OCI-LY3 (cell line): ENCODE measurements around the gene PARP1.

ENCODE experiments used
- H2AFZ ChIP-seq: fragments of 200-600, 300-600 bp; shearing (Covaris generic); 2 replicates; pipeline ENCODE4 v1.6.0; 2014; ENCODE audit warnings: antibody characterized with exemption, low read depth, low read length
- H3K27ac ChIP-seq: fragments of 200-600, 300-600 bp; sonication (generic); 2 replicates; pipeline ENCODE4 v1.5.1; 2014; ENCODE audit warnings: mild to moderate bottlenecking, low read length, moderate library complexity, mixed read lengths
- H3K27me3 ChIP-seq: fragments of 200-600, 300-600 bp; sonication (generic); 2 replicates; pipeline ENCODE4 v1.6.1; 2014; ENCODE audit warnings: low read depth, low read length, mixed read lengths
- H3K36me3 ChIP-seq: fragments of 200-600, 300-600 bp; sonication (generic); replicated peaks from 2 replicates; pipeline ENCODE3; 2014; ENCODE audit warnings: low read depth, low read length, mixed read lengths
- H3K4me1 ChIP-seq: fragments of 300-600, 200-600 bp; sonication (generic); 2 replicates; pipeline ENCODE4 v1.6.1; 2014; ENCODE audit warnings: low read length, mixed read lengths
- H3K4me2 ChIP-seq: fragments of 200-600, 300-600 bp; sonication (generic); 2 replicates; pipeline ENCODE4 v1.6.1; 2014; ENCODE audit warnings: low read length, mixed read lengths
- H3K4me3 ChIP-seq: fragments of 300-600, 200-600 bp; sonication (generic); 2 replicates; pipeline ENCODE4 v1.5.1; 2014; ENCODE audit warnings: antibody characterized with exemption, mild to moderate bottlenecking, low read length, moderate library complexity
- H3K79me2 ChIP-seq: fragments of 300-600, 200-600 bp; shearing (Covaris generic); 2 replicates; pipeline ENCODE4 v1.6.1; 2014; ENCODE audit warnings: mild to moderate bottlenecking, low read length, mixed read lengths
- H3K9ac ChIP-seq: fragments of 300-600, 200-600 bp; shearing (Covaris generic); 2 replicates; pipeline ENCODE4 v1.6.0; 2014; ENCODE audit warnings: mild to moderate bottlenecking, low read length, moderate library complexity
- H3K9me3 ChIP-seq: fragments of 200-600, 300-600 bp; shearing (Covaris generic); 2 replicates; pipeline ENCODE4 v1.6.1; 2014; ENCODE audit warnings: low read length, mixed read lengths; ENCODE audit not compliant: insufficient read depth
- H4K20me1 ChIP-seq: fragments of 200-600, 300-600 bp; sonication (generic); 2 replicates; pipeline ENCODE4 v1.6.1; 2016; ENCODE audit warnings: low read length, mixed read lengths; ENCODE audit not compliant: insufficient read depth
- CTCF ChIP-seq: fragments of 200-600, 300-600 bp; sonication (generic); IDR thresholded peaks from 2 replicates; pipeline ENCODE4 v1.5.1; 2014; ENCODE audit warnings: antibody characterized with exemption, low read length, low read depth
- EZH2phosphoT487 ChIP-seq: fragments of 200-600 bp; shearing (Covaris generic); IDR thresholded peaks from 2 replicates; pipeline ENCODE4 v1.6.1; 2018; ENCODE audit warnings: antibody characterized with exemption, mixed run types, low read depth

The PARP1 gene

GRCh38 chr1:226440512-226440911 lies 32.6 kb upstream of the PARP1 start:
- Histone ChIP-seq H3K4me3 (no peak overlapping the region), H3K9me3 (no peaks in the 10 kb centered on the region)

GRCh38 chr1:226438007-226438406 lies 30.1 kb upstream of the PARP1 start:
- Histone ChIP-seq H3K36me3 (no peaks in the 10 kb centered on the region), H3K4me3 (no peak overlapping the region), H2AFZ (no peak overlapping the region), H3K9ac (no peak overlapping the region), H3K27me3 (peaks cover 34% of the 10 kb centered on the region), H3K79me2 (no peaks in the 10 kb centered on the region), H3K9me3 (no peaks in the 10 kb centered on the region), H3K4me2 (no peak overlapping the region), H3K27ac (no peak overlapping the region), H3K4me1 (peaks cover 8% of the 10 kb centered on the region), H4K20me1 (no peaks in the 10 kb centered on the region)
- no peak for TF ChIP-seq CTCF
- no peak for TF ChIP-seq EZH2phosphoT487

More at GRCh38 chr1:226440512-226440911, 32.6 kb upstream of the PARP1 start:
- no peaks in the 10 kb centered on the region for H3K79me2 ChIP-seq
- no peaks in the 10 kb centered on the region for H3K36me3 ChIP-seq
- no peak overlapping the region for H2AFZ ChIP-seq
- H4K20me1 ChIP-seq: no peaks in the 10 kb centered on the region
- H3K4me2 ChIP-seq: no peak overlapping the region
- H3K4me1 ChIP-seq: peaks cover 16% of the 10 kb centered on the region
- H3K27ac ChIP-seq: no peak overlapping the region
- TF ChIP-seq EZH2phosphoT487 (no peak), CTCF (no peak)
- peaks cover 36% of the 10 kb centered on the region for H3K27me3 ChIP-seq
- H3K9ac ChIP-seq: no peak overlapping the region

- Histone ChIP-seq H2AFZ (no peak overlapping the region), H3K79me2 (no peaks in the 10 kb centered on the region), H3K36me3 (no peaks in the 10 kb centered on the region), H3K27me3 (peaks cover 34% of the 10 kb centered on the region), H3K9ac (no peak overlapping the region), H3K9me3 (no peaks in the 10 kb centered on the region), H4K20me1 (no peaks in the 10 kb centered on the region), H3K4me2 (peak overlapping the region; percentile 31), H3K4me1 (peaks cover 8% of the 10 kb centered on the region), H3K4me3 (no peak overlapping the region), H3K27ac (no peak overlapping the region)
- no peak for TF ChIP-seq EZH2phosphoT487
- TF ChIP-seq CTCF: no peak
These were observed 29.1 kb upstream of the PARP1 start for GRCh38 chr1:226436855-226437491.

- no peak overlapping the region for H3K27ac ChIP-seq
- H4K20me1 ChIP-seq: no peaks in the 10 kb centered on the region
- peaks cover 34% of the 10 kb centered on the region for H3K27me3 ChIP-seq
- H3K36me3 ChIP-seq: no peaks in the 10 kb centered on the region
- no peaks in the 10 kb centered on the region for H3K9me3 ChIP-seq
- H3K79me2 ChIP-seq: no peaks in the 10 kb centered on the region
- H2AFZ ChIP-seq: no peak overlapping the region
- TF ChIP-seq EZH2phosphoT487: no peak
- peak overlapping the region; percentile 31 for H3K4me2 ChIP-seq
- no peak overlapping the region for H3K4me3 ChIP-seq
- peaks cover 8% of the 10 kb centered on the region for H3K4me1 ChIP-seq
- no peak overlapping the region for H3K9ac ChIP-seq
These were observed 28.6 kb upstream of the PARP1 start for GRCh38 chr1:226436472-226436854.
